Endometrial microvascular endothelial cells (primary cell): ENCODE results near the gene EYS. TPM values are rescaled to one million over a fixed set of nuclear protein-coding genes. Genes with fewer than 3 reads are reported as not detected.

Experiments
- in situ Hi-C: cut with HindIII; loops from 2 replicates; pipeline ENCODE4 v1.10.0; 2017; ENCODE audit warnings: low sequenced_read_pairs, low pct_unique_long_range_greater_than_20kb; ENCODE audit errors: inconsistent ontology term
- total RNA-seq: library from RNA; depleted of rRNA; stranded (reverse); fragments of >200 nt; gene quantifications from one replicate; pipeline ENCODE4 v1.2.3, GENCODE V29; 2015; ENCODE audit errors: inconsistent ontology term

The EYS gene
- total RNA-seq, 1 donor from 2014 or later: not detected

DNA sequence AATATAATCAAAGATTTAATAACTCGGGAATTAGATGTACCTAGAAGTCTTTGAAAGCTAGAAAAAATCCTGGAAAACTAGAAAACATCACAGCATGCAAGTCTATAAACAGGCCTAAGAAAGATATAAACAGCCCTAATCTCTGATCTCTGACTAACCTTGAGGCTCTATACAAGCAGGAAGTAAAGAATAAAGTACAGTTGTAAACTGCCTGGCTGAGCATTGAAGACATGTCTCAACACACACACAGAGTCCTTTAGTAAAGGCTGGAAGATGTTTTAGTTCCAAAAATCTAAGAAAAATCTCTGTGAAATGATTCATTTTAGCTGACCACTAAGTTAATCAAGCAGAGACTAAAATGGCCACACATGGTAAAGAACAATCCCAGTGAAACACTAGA lies 774.5 kb downstream of the EYS start:
- in situ Hi-C loops: no loop called here

DNA sequence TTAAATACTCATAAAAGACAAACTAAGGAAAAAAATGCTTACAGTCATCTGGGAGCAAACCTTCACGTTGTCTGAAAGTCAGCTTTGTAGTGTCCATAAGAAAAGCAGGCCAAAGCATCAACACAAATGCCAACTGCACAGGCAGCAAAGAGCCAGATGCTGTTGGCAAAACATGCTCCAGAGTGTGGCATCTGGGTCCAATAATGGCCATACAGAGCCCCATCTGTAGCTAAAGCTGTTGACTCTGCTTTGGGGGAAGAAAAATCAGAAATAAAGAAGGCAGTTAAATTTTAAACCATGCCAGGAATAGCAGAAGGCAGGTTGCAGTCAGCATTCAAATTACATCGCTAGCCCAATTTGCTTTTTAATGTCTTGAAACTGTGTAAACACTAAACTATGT lies 776.3 kb downstream of the EYS start:
- in situ Hi-C loops: no loop called here

DNA sequence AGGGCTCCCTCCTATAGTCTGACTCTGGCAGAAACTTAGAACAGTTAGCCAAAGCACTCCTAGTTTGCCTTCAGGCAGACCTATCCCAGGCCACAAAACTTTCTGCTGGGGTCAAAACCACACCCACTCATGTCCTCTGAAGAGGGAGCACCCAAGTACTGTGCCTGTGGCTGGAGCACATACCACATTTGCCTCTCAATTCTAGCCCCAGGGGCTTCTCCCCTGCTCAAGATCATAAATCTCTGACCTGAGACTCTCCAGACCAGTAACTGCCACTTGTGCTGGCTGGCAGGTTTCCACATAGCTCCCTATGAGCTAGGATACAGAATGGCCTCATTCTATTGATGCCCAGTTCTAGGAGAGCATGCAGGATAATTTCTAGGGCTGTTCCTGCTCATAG lies 781.0 kb downstream of the EYS start:
- in situ Hi-C loops: no loop called here

DNA sequence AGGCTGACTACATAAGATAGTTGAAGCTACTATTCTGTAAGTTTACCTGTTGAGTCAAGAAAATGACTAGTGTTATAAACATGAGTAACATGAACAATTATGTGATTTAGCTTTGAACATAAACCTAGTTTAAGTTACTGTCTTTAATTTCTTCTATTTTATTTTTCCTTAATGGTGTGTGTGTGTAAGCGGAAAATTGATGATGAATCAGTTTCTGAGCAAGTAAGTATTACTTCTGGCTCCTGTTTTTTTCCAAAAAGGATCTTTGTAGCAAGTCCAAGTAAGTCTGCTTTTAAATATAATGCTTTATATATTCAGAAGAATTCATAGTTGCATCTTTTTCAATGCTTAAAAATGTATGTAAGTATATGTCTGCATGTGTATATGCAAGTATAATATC lies 786.8 kb downstream of the EYS start:
- in situ Hi-C loops: no loop called here

DNA sequence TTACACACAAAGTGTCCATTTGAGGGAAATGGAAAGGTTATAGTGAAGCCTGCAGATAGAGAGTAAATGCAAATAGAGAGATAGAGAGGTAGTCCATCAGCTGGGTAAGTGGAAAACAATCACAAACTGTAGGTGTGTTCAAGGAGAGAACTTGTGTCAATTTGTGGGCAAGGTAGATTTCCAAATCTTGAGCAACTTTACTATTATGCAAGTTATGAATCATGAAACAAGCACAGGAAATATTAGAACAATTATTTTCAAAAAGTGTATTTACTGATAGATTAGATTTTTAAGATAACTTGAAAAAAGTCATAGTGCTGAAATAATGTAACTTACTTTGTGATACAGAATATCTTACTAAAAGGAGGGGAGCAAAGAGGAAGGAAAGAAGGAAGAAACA lies 792.9 kb downstream of the EYS start:
- in situ Hi-C loops: no loop called here

DNA sequence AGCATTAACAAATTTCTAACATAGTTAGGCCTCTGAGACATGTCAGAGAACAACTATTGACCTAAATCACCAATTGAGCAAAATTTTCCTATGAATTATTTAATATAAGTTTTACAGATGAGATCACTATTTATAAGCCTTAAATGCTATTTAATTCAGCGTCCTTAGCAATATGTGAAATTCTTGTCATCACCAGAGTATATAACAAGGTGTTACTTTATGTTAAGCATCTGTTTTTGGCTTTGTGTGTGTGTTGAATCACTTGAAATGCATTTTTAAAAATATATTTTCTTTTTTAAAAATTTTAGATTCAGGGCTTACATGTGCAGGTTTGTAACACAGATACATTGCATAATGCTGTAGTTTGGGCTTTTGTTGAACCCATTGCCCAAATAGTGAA lies 794.1 kb downstream of the EYS start:
- in situ Hi-C loops: no loop called here

DNA sequence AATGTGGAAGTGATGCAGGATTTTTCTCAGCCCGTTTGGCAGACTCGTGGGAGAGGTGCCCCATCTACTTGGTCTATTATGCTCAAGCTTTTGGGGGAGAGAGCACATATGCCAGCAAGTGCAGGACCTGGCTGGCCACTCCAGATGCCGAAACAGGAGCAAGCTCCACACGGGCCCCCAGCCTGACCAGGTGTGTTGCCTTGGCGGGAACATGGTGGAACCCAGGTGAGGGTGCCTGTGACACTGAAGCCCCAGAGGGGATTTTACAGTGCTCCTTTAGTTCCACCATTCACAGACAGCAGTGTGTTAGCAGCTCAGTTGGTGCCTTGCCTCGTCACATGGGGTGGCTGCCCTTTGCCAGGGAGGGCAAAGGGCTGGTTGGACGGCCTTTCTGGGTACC lies 798.9 kb downstream of the EYS start:
- in situ Hi-C loops: no loop called here

DNA sequence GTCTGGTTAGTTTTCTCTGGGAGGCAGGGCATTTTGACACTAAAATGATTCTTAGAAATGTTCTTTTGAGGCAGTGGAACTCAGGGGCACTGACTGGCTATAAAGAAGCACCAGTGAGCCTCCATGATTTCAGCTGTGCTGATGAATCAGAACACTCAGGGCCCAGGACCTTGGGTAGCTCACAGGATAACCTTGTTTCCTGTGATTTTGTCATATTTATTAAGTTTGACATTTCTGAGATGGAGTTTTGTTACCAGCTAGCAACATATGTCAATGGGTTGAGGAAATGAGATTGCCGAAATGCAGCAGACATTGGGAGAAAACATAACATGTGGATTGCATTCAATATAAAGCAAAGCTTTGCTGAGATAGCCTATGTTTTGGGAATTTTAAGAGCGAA lies 802.4 kb downstream of the EYS start:
- in situ Hi-C loops: no loop called here

DNA sequence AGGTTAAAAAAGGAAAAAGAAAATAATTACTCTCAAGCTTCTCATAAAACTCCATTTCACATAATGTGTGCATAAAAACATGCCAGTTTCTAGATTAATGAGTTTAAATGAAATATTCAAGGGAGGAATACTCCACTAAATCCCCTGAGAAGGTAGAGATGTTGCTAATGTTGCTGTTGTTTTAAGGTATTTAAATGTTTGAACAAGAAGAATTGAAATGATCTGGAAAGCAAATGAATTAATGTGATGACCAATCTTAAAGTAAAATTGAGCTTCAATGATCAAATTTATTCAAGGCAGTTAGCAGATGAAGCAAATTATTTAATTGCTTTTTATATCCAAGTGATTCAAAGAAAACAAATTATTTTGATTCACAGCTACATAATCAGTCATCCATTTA lies 804.4 kb downstream of the EYS start:
- in situ Hi-C loops: no loop called here

DNA sequence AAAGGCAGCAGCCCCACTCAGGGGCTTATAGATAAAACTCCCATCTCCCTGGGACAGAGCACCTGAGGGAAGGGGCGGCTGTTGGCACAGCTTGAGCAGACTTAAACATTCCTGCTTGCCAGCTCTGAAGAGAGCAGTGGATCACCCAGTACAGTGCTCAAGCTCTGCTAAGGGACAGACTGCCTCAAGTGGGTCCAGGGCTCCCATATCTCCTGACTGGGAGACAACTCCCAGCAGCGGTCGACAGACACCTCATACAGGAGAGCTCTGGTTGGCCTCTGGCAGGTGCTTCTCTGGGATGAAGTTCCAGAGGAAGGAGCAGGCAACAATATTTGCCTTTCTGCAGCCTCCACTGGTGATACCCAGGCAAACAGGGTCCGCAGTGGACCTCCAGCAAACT lies 810.1 kb downstream of the EYS start:
- in situ Hi-C loops: no loop called here

DNA sequence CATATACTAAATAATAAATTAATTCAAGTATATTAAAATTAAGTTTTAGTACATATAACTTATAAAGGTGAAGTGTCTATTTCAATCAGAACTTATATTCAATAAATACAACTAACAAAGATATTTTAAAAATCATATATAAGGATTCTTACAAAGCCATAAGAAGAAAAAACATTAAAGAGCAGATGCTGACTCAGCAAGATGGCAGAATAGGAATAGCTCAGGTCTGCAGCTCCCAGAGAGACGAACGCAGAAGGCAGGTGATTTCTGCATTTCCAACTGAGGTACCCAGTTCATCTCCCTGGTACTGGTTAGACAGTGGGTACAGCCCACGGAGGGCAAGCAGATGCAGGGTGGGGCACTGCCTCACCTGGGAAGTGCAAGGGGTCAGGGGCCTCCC lies 811.1 kb downstream of the EYS start:
- in situ Hi-C loops: no loop called here

DNA sequence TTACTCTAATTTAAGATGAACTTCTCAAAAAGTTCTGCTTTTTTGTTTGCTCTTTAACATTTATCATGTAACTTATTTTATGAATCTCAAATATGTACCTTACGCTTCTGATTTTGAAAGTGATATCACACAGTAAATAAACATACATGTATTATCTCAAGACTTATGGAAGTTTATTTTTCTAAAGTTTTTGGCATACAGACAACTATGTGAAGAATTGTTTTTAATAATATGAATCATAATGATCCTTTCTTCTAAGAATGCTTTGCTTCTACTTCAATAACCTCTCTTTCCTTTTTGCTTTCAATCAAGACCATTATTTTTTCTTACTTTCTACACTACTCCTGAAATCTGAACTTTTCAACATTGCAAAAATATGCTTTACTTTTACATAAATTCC lies 816.4 kb downstream of the EYS start:
- in situ Hi-C loops: no loop called here

DNA sequence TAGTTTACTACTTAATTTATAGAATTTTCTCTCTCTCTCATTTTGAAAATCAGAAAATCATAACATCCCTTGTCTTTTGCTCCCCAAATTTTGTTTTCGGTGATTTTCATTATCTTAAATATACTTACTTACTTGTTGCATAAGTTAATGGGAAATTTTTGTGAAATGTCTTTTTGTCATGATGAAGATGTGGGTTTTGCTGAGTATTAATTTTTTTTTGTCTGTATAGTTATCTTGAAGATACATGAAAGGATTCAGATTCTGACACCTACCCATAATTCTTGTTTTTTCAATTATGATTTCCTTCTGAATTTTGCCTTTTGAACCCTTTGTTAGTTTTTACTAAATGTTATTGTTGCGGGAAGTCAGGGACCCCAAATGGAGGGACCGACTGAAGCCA lies 817.9 kb downstream of the EYS start:
- in situ Hi-C loops: no loop called here

DNA sequence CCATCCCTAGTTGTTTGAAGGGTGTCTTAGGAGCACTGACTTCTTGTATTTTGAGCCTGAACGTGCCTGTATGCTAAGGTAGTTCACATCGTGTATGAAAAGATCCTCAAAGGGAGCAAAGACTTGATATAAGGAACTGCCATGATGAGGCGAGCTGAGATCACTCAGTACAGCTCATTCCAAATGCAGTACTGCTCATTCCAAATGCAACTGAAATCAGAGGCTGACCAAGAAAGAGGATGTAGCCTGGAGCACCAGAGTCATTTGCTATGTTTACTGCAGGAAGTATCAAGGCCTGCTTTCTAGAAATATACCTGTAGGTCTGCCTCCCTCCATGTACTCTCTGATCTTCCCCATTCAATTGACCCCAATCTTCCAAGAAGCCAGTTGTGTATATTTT lies 832.2 kb downstream of the EYS start:
- in situ Hi-C loops: no loop called here

DNA sequence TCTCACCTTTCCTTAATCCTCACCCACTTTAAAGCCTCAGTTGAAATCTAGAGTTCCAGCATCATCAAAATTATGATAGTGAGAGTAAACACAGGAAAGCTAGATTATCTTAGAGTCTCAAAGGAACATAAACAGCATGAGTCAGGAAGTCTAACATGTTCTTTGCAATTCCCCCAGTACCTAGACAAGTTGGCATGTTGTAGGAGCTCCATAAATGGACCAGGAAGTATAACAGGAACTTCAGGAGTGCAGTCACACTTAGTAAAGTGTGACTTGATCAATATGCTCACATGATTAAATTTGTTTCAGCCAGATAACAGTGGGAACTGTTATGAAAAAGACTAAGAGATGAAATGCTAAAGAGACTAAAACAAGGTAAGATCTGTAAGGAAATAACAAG lies 834.4 kb downstream of the EYS start:
- in situ Hi-C loops: no loop called here

DNA sequence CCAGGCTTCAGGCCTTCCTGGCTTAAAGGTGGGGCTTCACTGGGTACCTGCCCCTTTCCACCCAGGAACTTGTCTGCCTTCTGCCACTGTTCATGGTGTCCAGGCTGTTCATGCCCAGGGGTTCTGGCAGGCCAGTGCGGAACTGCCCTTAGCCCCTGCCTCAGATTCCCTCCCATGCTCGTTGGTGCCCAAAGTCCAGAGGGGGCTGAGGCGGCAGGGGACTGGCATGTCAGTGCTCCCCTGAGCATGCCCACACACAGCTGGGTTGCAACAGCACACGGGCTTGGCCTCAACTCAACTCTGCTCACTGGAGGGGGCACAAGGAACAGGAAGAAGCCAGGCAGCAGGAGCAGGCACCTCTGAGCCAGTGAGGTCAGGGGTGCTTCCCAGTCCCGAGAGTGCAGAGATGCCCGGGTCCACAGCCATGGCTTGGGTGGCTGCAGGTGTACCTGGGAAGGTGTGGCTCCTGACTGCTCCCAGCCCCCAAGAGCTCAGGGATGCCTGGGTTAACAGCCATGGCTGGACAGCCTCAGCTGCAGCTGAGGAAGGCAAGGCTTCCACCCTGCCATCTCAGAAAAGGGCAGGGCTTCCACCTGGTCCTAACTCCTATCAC lies 845.9 kb downstream of the EYS start:
- in situ Hi-C loops: no loop called here

DNA sequence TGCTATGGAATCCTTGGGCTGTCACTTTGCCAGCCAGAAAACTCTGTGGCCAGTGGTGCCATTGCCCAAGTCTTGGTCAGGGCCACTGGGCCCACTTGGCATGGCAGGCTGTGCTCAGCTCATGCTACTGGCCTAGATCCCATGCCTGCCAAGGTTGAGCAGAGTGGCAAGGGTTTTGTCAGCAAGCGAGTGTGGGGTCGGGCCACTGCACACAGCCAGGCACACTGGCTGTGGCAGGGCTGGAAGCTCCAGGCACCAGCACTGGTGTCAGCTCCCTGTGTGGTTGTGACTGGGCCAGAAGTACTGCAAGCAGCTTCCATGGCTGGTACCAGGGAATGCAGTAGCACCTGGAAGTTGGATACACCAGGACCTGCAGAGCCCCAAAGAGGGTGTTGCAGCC lies 846.8 kb downstream of the EYS start:
- in situ Hi-C loops: no loop called here

DNA sequence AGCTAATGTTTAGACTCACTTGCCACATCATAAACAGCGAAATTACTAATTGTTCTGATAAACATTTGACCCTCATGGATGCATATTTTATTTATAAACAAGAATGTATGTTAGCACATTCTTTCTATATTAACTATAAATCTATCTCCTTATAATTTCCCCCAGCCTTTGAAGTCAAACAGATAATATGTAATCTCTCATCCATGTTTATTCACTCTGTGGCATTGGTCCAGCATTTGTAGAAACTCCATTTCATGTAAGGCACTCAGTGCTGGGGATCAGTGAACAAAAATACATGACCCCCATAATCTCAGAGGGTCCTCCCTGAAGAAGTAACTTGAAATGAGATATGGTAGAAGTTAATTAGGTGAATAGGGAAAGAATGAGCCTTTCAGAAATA lies 856.9 kb downstream of the EYS start:
- in situ Hi-C loops: no loop called here

DNA sequence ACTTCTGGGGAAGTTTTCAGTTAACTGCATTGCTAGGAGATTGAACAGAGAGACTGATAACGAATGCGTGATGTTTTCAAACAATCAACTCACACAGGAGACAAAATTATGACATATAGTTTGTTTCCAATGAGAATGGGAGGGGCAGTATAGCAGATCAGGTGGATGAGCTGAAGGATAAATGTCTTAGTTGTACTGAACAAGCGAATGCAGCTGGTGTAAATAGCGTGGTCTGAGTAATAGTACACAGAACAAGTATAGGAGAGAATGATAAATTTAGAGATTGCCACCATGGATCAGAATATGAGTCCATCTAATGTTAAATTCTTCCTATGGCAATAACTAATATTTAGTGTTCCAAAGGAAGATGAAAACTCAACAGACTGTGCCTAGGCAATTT lies 858.6 kb downstream of the EYS start:
- in situ Hi-C loops: no loop called here

DNA sequence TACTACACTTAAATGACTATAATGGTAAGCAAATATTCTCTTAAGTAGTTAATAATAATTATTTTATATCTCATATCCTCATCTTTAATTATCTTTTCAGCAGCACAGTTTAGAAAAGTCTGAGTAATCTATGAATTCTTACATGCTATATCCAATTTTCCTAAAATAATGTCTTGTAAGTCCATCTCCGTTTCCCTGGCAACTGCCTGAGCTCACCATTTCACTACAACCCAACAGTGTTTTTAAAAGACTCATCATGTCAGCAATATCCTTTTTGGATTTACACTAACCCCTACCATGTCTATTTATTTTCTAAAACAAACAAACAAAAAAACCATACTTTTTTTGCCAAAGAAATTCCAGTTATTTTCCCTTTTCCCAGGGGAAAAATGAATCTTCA lies 859.6 kb downstream of the EYS start:
- in situ Hi-C loops: no loop called here

DNA sequence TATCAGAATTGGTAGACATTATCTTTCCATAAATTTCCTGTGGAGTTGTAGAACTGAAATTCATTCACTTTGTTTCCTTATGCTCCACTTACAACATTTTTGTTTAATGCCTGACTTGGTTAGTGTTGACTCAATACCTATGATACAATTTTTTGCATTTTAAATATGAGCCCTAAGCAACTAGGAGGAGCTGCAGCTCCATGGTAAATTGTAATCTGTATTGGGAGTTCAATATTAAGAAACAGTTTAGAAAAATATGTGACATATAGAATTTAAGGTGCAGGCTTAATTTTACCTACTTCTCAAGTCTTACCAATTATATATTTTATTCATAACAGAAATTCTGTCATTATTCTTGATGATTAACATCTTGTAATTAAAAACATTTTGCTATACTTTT lies 868.3 kb downstream of the EYS start:
- in situ Hi-C loops: no loop called here

DNA sequence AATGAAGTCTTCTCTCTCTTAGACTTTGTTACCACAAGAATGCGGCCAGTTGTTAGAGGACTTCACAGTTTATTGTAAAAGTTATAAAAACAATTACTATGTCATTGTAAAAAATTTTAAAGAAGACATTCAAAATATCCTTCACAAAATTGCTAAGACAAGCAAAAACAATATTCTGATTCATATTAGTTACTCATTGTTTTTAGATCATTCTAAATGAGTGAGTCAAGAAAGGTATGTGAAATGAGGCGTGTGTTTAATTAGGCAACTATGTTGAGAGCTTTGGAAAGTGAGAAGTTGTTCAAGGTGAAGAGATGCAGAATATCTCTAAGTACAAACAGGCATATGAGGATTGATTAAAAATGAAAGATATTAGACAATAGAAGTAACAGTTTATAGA lies 875.3 kb downstream of the EYS start:
- in situ Hi-C loops: no loop called here
